ENCODE results near the gene NFATC2.

GRCh38 chr20:51456511-51457509 is 85.7 kb downstream of the NFATC2 start:
- no peak for TF ChIP-seq CTCF (IDR thresholded peaks at IDR 0.05; ENCODE audit: low read length)
- TF ChIP-seq EZH2 (IDR thresholded peaks at IDR 0.05; ENCODE audit: borderline replicate concordance, low read length), result no peak
